Neural crest cell (in vitro differentiated cells): ENCODE data around the gene WNT5B. TPM values are rescaled to one million over a fixed set of nuclear protein-coding genes. Genes with fewer than 3 reads are reported as not detected.

Experiments
- DNase-seq: peaks from one replicate; pipeline ENCODE4 v3.0.0; 2021; ENCODE audit warnings: low read depth, mixed read lengths, low spot score
- H3K27ac Mint-ChIP-seq: one replicate; pipeline ENCODE4 v1.8.0; 2021; ENCODE audit warnings: mild to moderate bottlenecking, mixed read lengths; ENCODE audit not compliant: unreplicated experiment
- H3K27me3 Mint-ChIP-seq: 2 replicates; pipeline ENCODE4 v1.8.0; 2021; ENCODE audit warnings: low read depth, mild to moderate bottlenecking, mixed read lengths
- H3K36me3 Mint-ChIP-seq: 2 replicates; pipeline ENCODE4 v1.8.0; 2021; ENCODE audit warnings: low read depth, mild to moderate bottlenecking, mixed read lengths
- H3K4me1 Mint-ChIP-seq: 2 replicates; pipeline ENCODE4 v1.8.0; 2021; ENCODE audit warnings: mixed read lengths
- H3K4me3 Mint-ChIP-seq: one replicate; pipeline ENCODE4 v1.8.0; 2021; ENCODE audit warnings: mild to moderate bottlenecking, mixed read lengths
- H3K9me3 Mint-ChIP-seq: 2 replicates; pipeline ENCODE4 v1.8.0; 2021; ENCODE audit warnings: mixed read lengths
- total RNA-seq: library from RNA; stranded (reverse); gene quantifications from 2 replicates; pipeline ENCODE4 v1.2.1, GENCODE V29; 2021
- TF ChIP-seq, protein P1 (sequence below): fragments of 200-600 bp; sonication (generic); conservative IDR thresholded peaks from 2 replicates; pipeline ENCODE4 v1.5.0; 2021; ENCODE audit warnings: antibody characterized with exemption, mild to moderate bottlenecking

Gene WNT5B
- total RNA-seq, 1 donor from 2014 or later: 14.2 TPM

DNA sequence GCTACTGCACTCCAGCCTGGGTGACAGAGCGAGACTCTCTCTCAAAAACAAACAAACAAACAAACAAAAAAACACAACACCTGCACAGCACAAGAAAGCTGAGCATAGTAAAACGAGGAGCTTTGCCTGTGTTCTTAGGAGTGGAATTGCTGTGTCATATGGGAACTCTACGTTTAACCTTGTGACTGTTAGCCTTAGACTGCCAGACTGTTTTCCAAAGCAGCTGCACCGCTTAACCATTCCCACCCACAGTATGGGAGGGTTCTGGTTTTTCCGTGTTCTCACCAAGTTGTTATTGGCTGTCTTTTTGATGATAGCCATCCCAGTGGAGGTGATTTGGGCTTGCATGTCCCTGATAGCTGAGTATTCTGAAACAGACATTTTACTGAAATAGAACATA, 9.2 kb downstream of the WNT5B start:
- Mint-ChIP-seq H3K27me3 (peaks cover 11% of the 10 kb centered on the region), H3K27ac (peak overlapping the region; percentile 87), H3K4me1 (peaks cover 5% of the 10 kb centered on the region), H3K9me3 (no peaks in the 10 kb centered on the region), H3K36me3 (no peaks in the 10 kb centered on the region), H3K4me3 (no peak overlapping the region)
- TF ChIP-seq, protein P1, sequence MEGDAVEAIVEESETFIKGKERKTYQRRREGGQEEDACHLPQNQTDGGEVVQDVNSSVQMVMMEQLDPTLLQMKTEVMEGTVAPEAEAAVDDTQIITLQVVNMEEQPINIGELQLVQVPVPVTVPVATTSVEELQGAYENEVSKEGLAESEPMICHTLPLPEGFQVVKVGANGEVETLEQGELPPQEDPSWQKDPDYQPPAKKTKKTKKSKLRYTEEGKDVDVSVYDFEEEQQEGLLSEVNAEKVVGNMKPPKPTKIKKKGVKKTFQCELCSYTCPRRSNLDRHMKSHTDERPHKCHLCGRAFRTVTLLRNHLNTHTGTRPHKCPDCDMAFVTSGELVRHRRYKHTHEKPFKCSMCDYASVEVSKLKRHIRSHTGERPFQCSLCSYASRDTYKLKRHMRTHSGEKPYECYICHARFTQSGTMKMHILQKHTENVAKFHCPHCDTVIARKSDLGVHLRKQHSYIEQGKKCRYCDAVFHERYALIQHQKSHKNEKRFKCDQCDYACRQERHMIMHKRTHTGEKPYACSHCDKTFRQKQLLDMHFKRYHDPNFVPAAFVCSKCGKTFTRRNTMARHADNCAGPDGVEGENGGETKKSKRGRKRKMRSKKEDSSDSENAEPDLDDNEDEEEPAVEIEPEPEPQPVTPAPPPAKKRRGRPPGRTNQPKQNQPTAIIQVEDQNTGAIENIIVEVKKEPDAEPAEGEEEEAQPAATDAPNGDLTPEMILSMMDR: no peak
- DNase-seq: no peak

DNA sequence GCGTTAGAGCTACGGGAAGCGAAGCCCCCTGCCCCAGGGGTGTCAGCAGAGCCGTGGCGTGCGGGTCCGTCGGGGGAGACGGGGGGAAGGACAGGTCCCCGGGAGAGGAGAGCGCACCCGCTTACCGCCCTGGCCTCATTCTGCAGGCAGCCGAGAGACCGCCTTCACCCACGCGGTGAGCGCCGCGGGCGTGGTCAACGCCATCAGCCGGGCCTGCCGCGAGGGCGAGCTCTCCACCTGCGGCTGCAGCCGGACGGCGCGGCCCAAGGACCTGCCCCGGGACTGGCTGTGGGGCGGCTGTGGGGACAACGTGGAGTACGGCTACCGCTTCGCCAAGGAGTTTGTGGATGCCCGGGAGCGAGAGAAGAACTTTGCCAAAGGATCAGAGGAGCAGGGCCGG, 10.5 kb downstream of the WNT5B start:
- Mint-ChIP-seq H3K27me3 (peaks cover 2% of the 10 kb centered on the region), H3K9me3 (no peaks in the 10 kb centered on the region), H3K36me3 (no peaks in the 10 kb centered on the region)

DNA sequence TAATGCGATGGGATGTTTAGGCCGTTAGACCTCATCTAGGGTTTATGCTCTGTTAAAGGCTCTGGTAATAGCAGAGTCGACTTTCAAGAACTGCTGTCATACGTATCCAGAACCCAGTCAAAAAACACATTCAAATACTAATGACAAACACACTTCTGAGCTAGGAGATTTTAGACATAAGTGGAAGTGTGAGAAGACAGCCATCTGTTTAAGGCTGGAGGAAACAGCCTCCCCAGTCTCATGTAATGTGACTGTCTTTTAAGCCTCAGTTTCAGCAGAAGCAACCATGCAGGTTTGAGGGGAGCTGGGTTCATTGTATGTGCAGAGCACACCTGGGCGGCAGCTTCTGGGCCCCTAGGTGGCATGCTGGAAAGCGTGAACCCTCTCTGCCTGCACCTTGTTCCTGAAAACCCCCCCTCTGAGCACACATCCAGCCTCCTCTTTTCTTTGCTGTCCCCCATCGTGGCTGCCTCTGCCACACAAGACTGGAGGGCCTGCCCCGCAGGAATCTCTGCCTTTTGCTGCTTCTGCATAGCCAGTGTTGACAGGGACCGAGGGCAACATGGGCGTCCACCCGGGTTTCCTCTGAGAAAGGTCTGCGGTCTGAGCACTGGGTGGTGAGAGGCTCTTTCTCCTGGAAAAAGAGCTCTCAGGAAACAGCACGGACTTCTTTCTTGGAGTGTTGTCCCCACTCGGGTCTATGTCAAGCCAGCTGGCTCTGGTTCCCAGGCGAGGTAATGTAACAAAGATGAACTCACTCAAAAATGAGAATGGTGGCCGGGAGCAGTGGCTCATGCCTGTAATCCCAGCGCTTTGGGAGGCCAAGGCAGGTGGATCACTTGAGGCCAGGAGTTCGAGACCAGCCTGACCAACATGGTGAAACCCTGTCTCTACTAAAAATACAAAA, 11.6 kb downstream of the WNT5B start:
- TF ChIP-seq, protein P1: no peak
- Mint-ChIP-seq H3K9me3 (no peaks in the 10 kb centered on the region), H3K27me3 (no peaks in the 10 kb centered on the region), H3K36me3 (no peaks in the 10 kb centered on the region), H3K4me3 (no peak overlapping the region), H3K27ac (no peak overlapping the region), H3K4me1 (peaks cover 14% of the 10 kb centered on the region)
- no peak for DNase-seq

More for the DNA sequence above, 10.5 kb downstream of the WNT5B start:
- Mint-ChIP-seq H3K4me1 (peaks cover 11% of the 10 kb centered on the region), H3K27ac (no peak overlapping the region), H3K4me3 (no peak overlapping the region)
- DNase-seq: no peak
- TF ChIP-seq, protein P1: no peak

GRCh38 chr12:1642513-1642912, 13.5 kb downstream of the WNT5B start:
- TF ChIP-seq, protein P1: no peak
- H3K27me3 Mint-ChIP-seq: no peaks in the 10 kb centered on the region
- H3K36me3 Mint-ChIP-seq: no peaks in the 10 kb centered on the region
- H3K9me3 Mint-ChIP-seq: no peaks in the 10 kb centered on the region
- no peak for DNase-seq
- peak overlapping the region; percentile 40 for H3K27ac Mint-ChIP-seq
- no peak overlapping the region for H3K4me3 Mint-ChIP-seq
- H3K4me1 Mint-ChIP-seq: peaks cover 14% of the 10 kb centered on the region

DNA sequence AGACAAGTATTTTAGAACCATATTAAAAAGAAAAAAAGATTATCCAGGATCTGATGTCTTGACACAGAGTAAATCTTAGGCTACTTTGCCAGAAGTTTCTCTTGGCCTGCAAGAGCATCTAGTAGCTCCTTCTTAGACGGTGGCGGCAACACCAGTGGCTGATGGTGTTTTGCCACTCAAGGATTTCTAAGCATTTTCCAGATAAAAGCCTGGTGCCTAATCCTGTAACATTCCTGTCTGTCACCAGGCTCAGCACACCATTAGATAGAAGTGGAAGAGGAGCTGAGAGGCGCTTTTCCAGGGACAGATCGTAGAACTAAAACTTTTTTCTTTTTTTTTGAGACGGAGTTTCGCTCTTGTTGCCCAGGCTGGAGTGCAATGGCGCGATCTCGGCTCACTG, 14.0 kb downstream of the WNT5B start:
- Mint-ChIP-seq H3K4me1 (peaks cover 14% of the 10 kb centered on the region), H3K4me3 (no peak overlapping the region), H3K27me3 (no peaks in the 10 kb centered on the region), H3K36me3 (no peaks in the 10 kb centered on the region), H3K9me3 (no peaks in the 10 kb centered on the region), H3K27ac (no peak overlapping the region)
- DNase-seq: no peak
- TF ChIP-seq, protein P1: no peak
